ENCODE results near the gene KCNMA1.

Gene KCNMA1

GRCh38 chr10:76858721-76859120 lies 778.9 kb downstream of the KCNMA1 start:
- DNase-seq, result no peak

- no peak for DNase-seq
Observed at GRCh38 chr10:76840802-76841201, 796.8 kb downstream of the KCNMA1 start.

- no peak for DNase-seq
Observed at GRCh38 chr10:76839276-76839675, 798.3 kb downstream of the KCNMA1 start.

- no peak for DNase-seq
Observed at GRCh38 chr10:76830218-76830617, 807.4 kb downstream of the KCNMA1 start.

- no peak for DNase-seq
Observed at GRCh38 chr10:76829724-76830123, 807.9 kb downstream of the KCNMA1 start.
